ENCODE results near the gene KIAA0319L. TPM values are rescaled to one million over a fixed set of nuclear protein-coding genes. Genes with fewer than 3 reads are reported as not detected.

Gene KIAA0319L
- polyA plus RNA-seq, 2 of the 4 experiments (the other 2 are of a cell fraction): 18.2 to 36.9 TPM

GRCh38 chr1:35594005-35594760, 37.0 kb upstream of the KIAA0319L start:
- no peak overlapping the region for H3K4me3 ChIP-seq
- peak; percentile 7 for TF ChIP-seq ZFP36 (IDR thresholded peaks at IDR 0.05; ENCODE audit: borderline replicate concordance, partially characterized antibody)
- no peak for TF ChIP-seq KDM1A (IDR thresholded peaks at IDR 0.05; ENCODE audit: low read depth)
- no peak for TF ChIP-seq MAFK (IDR thresholded peaks at IDR 0.05; ENCODE audit: partially characterized antibody)
- ChIA-PET POLR2A (no interaction called here), CTCF (interaction anchor here (0.7 to 1.3 kb wide), 2 partner anchors 24 to 133 kb away, joined by 3 read pairs; no protein-coding TSS in a partner anchor)
- 99% methylated on average over 7 of the region's 9 CpGs for WGBS (ENCODE audit: missing lambda C conversion rate)
- no peaks in the 10 kb centered on the region for H3K9me3 ChIP-seq
- H3K4me1 ChIP-seq: no peaks in the 10 kb centered on the region
- no peak for DNase-seq (ENCODE audit: low read depth in 1 of 2, low spot score in 1 of 2)
- ATAC-seq: no peak; a peak in 1 of 6 replicates
- H3K27ac ChIP-seq: no peak overlapping the region
- H3K4me2 ChIP-seq: no peak overlapping the region
- FAIRE-seq: no peak

- Histone ChIP-seq H3K27ac (no peak overlapping the region), H3K4me2 (no peak overlapping the region), H3K9me3 (no peaks in the 10 kb centered on the region), H3K4me1 (no peaks in the 10 kb centered on the region), H3K4me3 (no peak overlapping the region)
- POLR2A ChIA-PET: no interaction called here
- no peak for TF ChIP-seq GATA3 (IDR thresholded peaks at IDR 0.05; ENCODE audit: borderline replicate concordance)
- TF ChIP-seq NFE2L2 (conservative IDR thresholded peaks at IDR 0.05; ENCODE audit: low read length): no peak
- no peak for TF ChIP-seq FOSL2 (IDR thresholded peaks at IDR 0.05)
- no peak for TF ChIP-seq FOSL2 (CRISPR knock-in tag; IDR thresholded peaks at IDR 0.05)
- no peak for TF ChIP-seq HOXB13 (CRISPR knock-in tag; IDR thresholded peaks at IDR 0.05; ENCODE audit: low read depth)
- TF ChIP-seq ZNF302 (CRISPR knock-in tag; IDR thresholded peaks at IDR 0.05): no peak
- no peak for TF ChIP-seq ZFP36 (IDR thresholded peaks at IDR 0.05; ENCODE audit: borderline replicate concordance, partially characterized antibody)
- TF ChIP-seq EHF (CRISPR knock-in tag; IDR thresholded peaks at IDR 0.05): no peak
- TF ChIP-seq CTCF (IDR thresholded peaks at IDR 0.05): no peak
- no peak for TF ChIP-seq HEYL (CRISPR knock-in tag; IDR thresholded peaks at IDR 0.05)
- TF ChIP-seq HOXB5 (CRISPR knock-in tag; IDR thresholded peaks at IDR 0.05): no peak
- TF ChIP-seq TFCP2L1 (CRISPR knock-in tag; IDR thresholded peaks at IDR 0.05): no peak
- TF ChIP-seq ZSCAN20 (CRISPR knock-in tag; IDR thresholded peaks at IDR 0.05): no peak
- no peak for TF ChIP-seq USF2 (IDR thresholded peaks at IDR 0.05)
- TF ChIP-seq SMC3 (IDR thresholded peaks at IDR 0.05): no peak
- TF ChIP-seq RCOR1 (IDR thresholded peaks at IDR 0.05; ENCODE audit: low read depth, low read length): no peak
- CTCF ChIA-PET: interaction anchor here (1.3 kb wide), 1 partner anchor 23 kb away, joined by 3 read pairs; no protein-coding TSS in a partner anchor
- WGBS (ENCODE audit: missing lambda C conversion rate): 88% methylated on average over 8 of the region's 8 CpGs
- DNase-seq (ENCODE audit: low read depth in 1 of 2, low spot score in 1 of 2): no peak
- ATAC-seq: no peak
- FAIRE-seq: no peak
These were observed 36.0 kb upstream of the KIAA0319L start for GRCh38 chr1:35592991-35593769.

- no peak overlapping the region for H3K27ac ChIP-seq
- no peak for FAIRE-seq
- no peak overlapping the region for H3K4me2 ChIP-seq
- CTCF ChIA-PET: interaction anchor here (1.0 kb wide), 1 partner anchor 123 kb away, joined by 3 read pairs; no protein-coding TSS in a partner anchor
- ATAC-seq: no peak
- POLR2A ChIA-PET: no interaction called here
- H3K4me3 ChIP-seq: no peak overlapping the region
- no peaks in the 10 kb centered on the region for H3K4me1 ChIP-seq
- no peaks in the 10 kb centered on the region for H3K9me3 ChIP-seq
- no peak for DNase-seq (ENCODE audit: low read depth in 1 of 2, low spot score in 1 of 2)
- 89% methylated on average over 8 of the region's 8 CpGs for WGBS (ENCODE audit: missing lambda C conversion rate)
- TF ChIP-seq USF2 (IDR thresholded peaks at IDR 0.05) (no peak), RNF2 (IDR thresholded peaks at IDR 0.05; ENCODE audit: borderline replicate concordance, low read depth) (no peak), JUN (IDR thresholded peaks at IDR 0.05) (no peak), CHD2 (IDR thresholded peaks at IDR 0.05; ENCODE audit: low read length, partially characterized antibody) (no peak), POLR2A (IDR thresholded peaks at IDR 0.05; ENCODE audit: low read length) (no peak), CTCF (IDR thresholded peaks at IDR 0.05) (no peak), MAZ (IDR thresholded peaks at IDR 0.05; ENCODE audit: borderline replicate concordance, low read depth, low read length) (no peak), POLR2AphosphoS2 (conservative IDR thresholded peaks at IDR 0.05; ENCODE audit: low read length) (no peak), BCL3 (IDR thresholded peaks at IDR 0.05) (no peak), ZC3H11A (IDR thresholded peaks at IDR 0.05) (no peak), TP53 (CRISPR knock-in tag; IDR thresholded peaks at IDR 0.05) (no peak)
These were observed 34.0 kb upstream of the KIAA0319L start for GRCh38 chr1:35591211-35591610.
